Left forelimb (tissue), 1 donor: ENCODE results near the gene SRGAP3.

Source experiments
- DNase-seq: peaks from one replicate; pipeline ENCODE4 v3.0.0-alpha.2; 2018; ENCODE audit warnings: low spot score

SRGAP3 gene

GRCh38 chr3:9015250-9015649 is 234.2 kb downstream of the SRGAP3 start:
- DNase-seq: peak; percentile 20

- peak; percentile 38 for DNase-seq
These were observed 235.5 kb downstream of the SRGAP3 start for GRCh38 chr3:9013782-9014563.

GRCh38 chr3:9012521-9012920 is 236.9 kb downstream of the SRGAP3 start:
- no peak for DNase-seq

- DNase-seq: no peak
These were observed 239.4 kb downstream of the SRGAP3 start for GRCh38 chr3:9009976-9010545.

GRCh38 chr3:9008550-9009255 is 240.7 kb downstream of the SRGAP3 start:
- no peak for DNase-seq

- no peak for DNase-seq
These were observed 241.5 kb downstream of the SRGAP3 start for GRCh38 chr3:9007928-9008327.

GRCh38 chr3:9007213-9007612 is 242.2 kb downstream of the SRGAP3 start:
- DNase-seq: no peak

GRCh38 chr3:9000041-9000440 is 249.4 kb downstream of the SRGAP3 start:
- no peak for DNase-seq

GRCh38 chr3:8997151-8997550 is 252.3 kb downstream of the SRGAP3 start:
- no peak for DNase-seq

GRCh38 chr3:8996681-8997121 is 252.7 kb downstream of the SRGAP3 start:
- DNase-seq: no peak

GRCh38 chr3:8996216-8996615 is 253.2 kb downstream of the SRGAP3 start:
- no peak for DNase-seq

GRCh38 chr3:8994226-8994625 is 255.2 kb downstream of the SRGAP3 start:
- DNase-seq: no peak

- no peak for DNase-seq
These were observed 256.1 kb downstream of the SRGAP3 start for GRCh38 chr3:8993331-8993730.

GRCh38 chr3:8992854-8993253 is 256.6 kb downstream of the SRGAP3 start:
- DNase-seq: no peak

GRCh38 chr3:8992199-8992598 is 257.2 kb downstream of the SRGAP3 start:
- no peak for DNase-seq

- DNase-seq: no peak
These were observed 258.9 kb downstream of the SRGAP3 start for GRCh38 chr3:8990266-8991215.

GRCh38 chr3:8988791-8989558 is 260.5 kb downstream of the SRGAP3 start:
- peak; percentile 64 for DNase-seq

- DNase-seq: no peak
These were observed 261.1 kb downstream of the SRGAP3 start for GRCh38 chr3:8988384-8988655.

- DNase-seq: peak; percentile 79
These were observed 261.6 kb downstream of the SRGAP3 start for GRCh38 chr3:8987645-8988383.

- peak; percentile 60 for DNase-seq
These were observed 262.2 kb downstream of the SRGAP3 start for GRCh38 chr3:8987226-8987625.

GRCh38 chr3:8986741-8987140 is 262.7 kb downstream of the SRGAP3 start:
- DNase-seq: no peak
